ENCODE data around the gene PTBP3.

- TF ChIP-seq, protein P1, sequence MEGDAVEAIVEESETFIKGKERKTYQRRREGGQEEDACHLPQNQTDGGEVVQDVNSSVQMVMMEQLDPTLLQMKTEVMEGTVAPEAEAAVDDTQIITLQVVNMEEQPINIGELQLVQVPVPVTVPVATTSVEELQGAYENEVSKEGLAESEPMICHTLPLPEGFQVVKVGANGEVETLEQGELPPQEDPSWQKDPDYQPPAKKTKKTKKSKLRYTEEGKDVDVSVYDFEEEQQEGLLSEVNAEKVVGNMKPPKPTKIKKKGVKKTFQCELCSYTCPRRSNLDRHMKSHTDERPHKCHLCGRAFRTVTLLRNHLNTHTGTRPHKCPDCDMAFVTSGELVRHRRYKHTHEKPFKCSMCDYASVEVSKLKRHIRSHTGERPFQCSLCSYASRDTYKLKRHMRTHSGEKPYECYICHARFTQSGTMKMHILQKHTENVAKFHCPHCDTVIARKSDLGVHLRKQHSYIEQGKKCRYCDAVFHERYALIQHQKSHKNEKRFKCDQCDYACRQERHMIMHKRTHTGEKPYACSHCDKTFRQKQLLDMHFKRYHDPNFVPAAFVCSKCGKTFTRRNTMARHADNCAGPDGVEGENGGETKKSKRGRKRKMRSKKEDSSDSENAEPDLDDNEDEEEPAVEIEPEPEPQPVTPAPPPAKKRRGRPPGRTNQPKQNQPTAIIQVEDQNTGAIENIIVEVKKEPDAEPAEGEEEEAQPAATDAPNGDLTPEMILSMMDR (IDR thresholded peaks at IDR 0.05), result no peak
- no peak for TF ChIP-seq JUNB (IDR thresholded peaks at IDR 0.05)
Observed at GRCh38 chr9:112233769-112234168, 99.7 kb downstream of the PTBP3 start.

Data from A549 (cell line).